HCT116 (cell line): ENCODE data around the gene TAF11.

Experiments used
- CBX3 ChIP-seq: IDR thresholded peaks from 2 replicates; pipeline ENCODE4 v1.6.1; 2012; ENCODE audit warnings: low read depth
- CTCF ChIP-seq, 3 experiments: fragments of 200-600 bp in 1 of 3; sonication (generic) in 1 of 3; IDR thresholded peaks in 2 of 3; conservative IDR thresholded peaks in 1 of 3; 2 replicates each; pipeline ENCODE4 v1.5.1; 2012 to 2017; ENCODE audit warnings: low read depth in 2 of 3, low read length in 2 of 3, antibody characterized with exemption in 1 of 3, borderline replicate concordance in 1 of 3, control low read depth in 1 of 3, mild to moderate bottlenecking in 1 of 3, mixed read lengths in 1 of 3, mixed run types in 1 of 3, moderate library complexity in 1 of 3; ENCODE audit not compliant: insufficient read depth in 1 of 3
- EZH2 ChIP-seq: fragments of 200-600 bp; sonication (generic); IDR thresholded peaks from 2 replicates; pipeline ENCODE4 v1.6.1; 2017; ENCODE audit warnings: antibody characterized with exemption, mixed run types
- POLR2A ChIP-seq: IDR thresholded peaks from 2 replicates; pipeline ENCODE4 v1.7.0; 2011; ENCODE audit warnings: borderline replicate concordance; ENCODE audit not compliant: insufficient read depth, insufficient read length; ENCODE audit errors: extremely low read depth
- POLR2AphosphoS5 ChIP-seq: IDR thresholded peaks from 2 replicates; pipeline ENCODE4 v1.6.1; 2011; ENCODE audit warnings: mild to moderate bottlenecking, low read depth, low read length, moderate library complexity
- RAD21 ChIP-seq: IDR thresholded peaks from 2 replicates; pipeline ENCODE4 v1.6.1; 2012; ENCODE audit warnings: low read depth, mild to moderate bottlenecking

GRCh38 chr6:34864007-34864406 is 23.8 kb downstream of the TAF11 start:
- TF ChIP-seq EZH2, result no peak
- TF ChIP-seq CTCF (IDR thresholded peaks at IDR 0.05 in 2 of 3, conservative IDR thresholded peaks at IDR 0.05 in 1 of 3; ENCODE audit: borderline replicate concordance in 1 of 3, insufficient read depth in 1 of 3, low read depth in 2 of 3, low read length in 2 of 3), result no peak
- TF ChIP-seq RAD21, result no peak
- no peak for TF ChIP-seq CBX3
- no peak for TF ChIP-seq POLR2A
- no peak for TF ChIP-seq POLR2AphosphoS5
